T-helper 1 cell treated with Interleukin-12 subunit alpha and Interleukin-12 subunit beta and Interleukin-4 antibody, amounts not matched to agents 30 ng/mL and 1 ng/mL, for 36 hours (primary cell): ENCODE measurements around the gene TNNC2. TPM values are rescaled to one million over a fixed set of nuclear protein-coding genes. Genes with fewer than 3 reads are reported as not detected.

Source experiments
- intact Hi-C: fragments of 100-400 bp; cut with micrococcal nuclease; formaldehyde crosslinking; loops from one replicate; pipeline ENCODE4 v1.15.1; 2024
- total RNA-seq: library from RNA; stranded (reverse); gene quantifications from 2 replicates; pipeline ENCODE4 v1.2.3, GENCODE V29; 2022

TNNC2 gene
- total RNA-seq, 1 donor from 2014 or later = not detected

- intact Hi-C loops = loop anchor here (1.0 to 2.0 kb wide), 2 partner anchors 67 to 139 kb away; partner anchors contain the start of genes CTSA and NEURL2
These were observed 2.9 kb downstream of the TNNC2 start for GRCh38 chr20:45823949-45824835.

DNA sequence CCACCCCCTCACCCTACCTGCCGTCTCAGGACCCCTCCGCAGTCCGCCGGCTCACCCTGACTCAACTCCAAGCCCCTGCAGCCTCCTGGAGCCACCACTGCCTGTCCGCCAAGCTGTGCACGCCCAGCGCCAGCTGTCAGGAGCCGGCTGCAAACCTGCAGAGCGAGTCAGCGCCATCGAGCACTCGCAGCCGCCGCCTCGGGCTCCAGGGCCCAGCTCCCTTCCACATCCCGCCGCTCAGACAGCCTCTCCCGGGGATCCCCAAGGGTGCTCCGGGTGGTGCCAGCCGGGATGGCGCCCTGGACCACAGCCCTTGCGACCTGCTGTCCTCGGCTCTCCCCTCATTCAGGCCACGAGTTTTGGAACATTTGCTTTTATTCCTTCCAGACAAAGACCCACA, 4.3 kb downstream of the TNNC2 start:
- intact Hi-C loops = no loop called here

DNA sequence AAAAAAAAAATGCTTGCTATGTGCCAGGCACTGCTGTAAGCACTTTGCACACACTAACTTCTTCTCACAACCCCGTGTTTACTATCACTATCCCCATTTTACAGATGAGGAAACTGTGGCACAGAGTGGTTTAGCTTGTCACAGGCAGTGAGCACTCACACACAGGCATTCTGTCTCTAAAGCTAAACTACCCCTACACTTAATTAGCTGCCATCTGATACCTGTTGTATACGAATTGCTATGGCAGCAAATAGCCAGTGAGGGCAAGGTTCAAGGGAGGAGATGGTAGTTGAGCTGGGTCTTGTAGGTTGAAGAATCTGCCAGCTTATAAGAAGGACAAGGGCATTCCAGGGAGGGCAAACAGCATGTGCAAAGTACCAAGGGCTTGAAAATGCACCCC, 5.2 kb downstream of the TNNC2 start:
- intact Hi-C loops = no loop called here

DNA sequence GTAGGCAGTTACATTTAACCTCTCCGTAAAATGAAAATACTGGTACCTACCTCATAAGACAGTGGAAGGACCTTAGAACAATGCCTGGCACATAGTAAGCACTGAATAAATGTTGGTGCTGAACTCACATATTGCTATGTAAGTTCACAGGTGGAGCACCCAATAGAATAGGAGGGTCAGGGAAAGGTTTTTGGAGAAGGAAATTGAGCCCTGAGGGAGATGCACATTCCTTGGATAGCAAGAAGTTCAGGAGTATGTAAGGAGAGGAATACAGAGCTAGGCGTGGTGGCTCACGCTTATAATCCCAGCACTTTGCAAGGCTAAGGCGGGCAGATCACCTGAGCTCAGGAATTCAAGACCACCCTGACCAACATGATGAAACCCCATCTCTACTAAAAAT, 7.6 kb downstream of the TNNC2 start:
- intact Hi-C loops = no loop called here

DNA sequence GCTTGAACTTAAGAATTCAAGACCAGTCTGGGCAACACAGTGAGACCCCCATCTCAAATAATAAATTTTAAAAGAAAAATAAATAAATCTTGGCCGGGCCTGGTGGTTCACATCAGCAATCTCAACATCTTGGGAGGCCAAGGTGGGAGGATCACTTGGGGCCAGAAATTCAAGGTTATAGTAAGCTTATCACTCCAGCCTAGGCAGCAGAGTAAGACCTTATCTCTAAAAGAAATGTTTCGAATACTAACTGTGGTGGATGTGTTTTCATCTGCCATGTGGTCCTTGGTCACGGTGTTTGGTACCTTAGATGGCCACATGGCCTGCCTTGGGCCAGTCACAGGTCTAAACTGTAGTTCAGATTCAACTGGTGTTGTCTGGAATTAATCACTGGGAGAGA, 8.9 kb downstream of the TNNC2 start:
- intact Hi-C loops = no loop called here

DNA sequence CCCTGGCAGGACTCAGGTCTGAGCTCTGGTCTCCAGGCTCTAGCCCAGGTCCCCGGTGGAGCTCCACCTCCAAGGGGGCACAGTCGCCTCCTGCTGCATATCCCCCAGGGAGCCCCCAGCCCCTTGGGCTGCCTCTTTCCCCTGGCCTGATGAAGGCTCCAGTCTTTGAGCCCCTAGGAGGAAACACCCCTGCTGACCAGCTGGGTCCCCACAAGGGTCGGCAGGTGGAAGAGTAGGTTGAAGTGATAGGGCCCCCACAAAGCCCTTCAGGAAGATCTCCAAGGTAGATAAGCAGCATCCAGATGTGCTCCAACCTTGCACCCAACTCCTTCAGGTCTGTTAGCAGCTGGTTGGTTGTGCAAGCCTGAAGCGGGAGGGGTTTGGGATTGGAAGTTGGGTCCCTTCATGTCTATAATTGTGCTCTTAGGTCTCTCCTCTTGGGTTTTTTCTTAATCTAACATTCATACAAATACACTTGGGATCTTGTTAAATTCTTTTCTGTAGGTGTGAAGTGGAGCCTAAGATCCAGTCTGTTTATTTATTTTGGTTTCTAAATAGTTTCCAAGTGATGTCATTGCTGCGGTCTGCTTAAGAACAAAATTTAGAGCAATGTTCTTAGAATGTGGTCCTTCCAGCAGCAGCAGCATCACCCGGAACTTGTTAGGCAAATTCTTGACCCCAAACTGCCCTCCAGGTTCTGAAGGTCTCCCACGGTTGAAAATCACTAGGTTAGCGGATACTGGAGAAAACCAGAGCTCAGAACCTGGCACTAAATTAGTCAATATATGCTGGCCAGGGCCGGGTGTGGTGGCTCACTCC, 9.5 kb downstream of the TNNC2 start:
- intact Hi-C loops = no loop called here

- intact Hi-C loops = no loop called here
These were observed 10.2 kb downstream of the TNNC2 start for GRCh38 chr20:45816951-45817350.

DNA sequence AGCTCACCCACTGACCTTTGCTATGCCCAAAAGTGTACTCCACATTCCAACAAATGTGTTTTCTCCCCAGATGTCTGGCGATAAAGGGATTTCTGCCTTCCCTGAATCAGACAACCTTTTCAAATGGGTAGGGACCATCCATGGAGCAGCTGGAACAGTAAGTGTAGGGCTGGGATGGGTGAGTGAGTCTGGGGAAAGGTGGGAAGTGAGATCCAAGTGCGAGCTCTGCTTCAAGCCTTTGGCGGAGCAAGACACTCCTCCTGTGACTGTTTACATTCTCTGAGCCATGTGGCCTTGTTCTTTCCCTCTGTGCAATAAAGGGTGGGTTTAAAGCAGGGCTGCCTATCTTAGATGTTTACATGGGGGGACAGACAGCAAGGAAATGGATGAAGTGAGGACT, 12.8 kb downstream of the TNNC2 start:
- intact Hi-C loops = no loop called here

DNA sequence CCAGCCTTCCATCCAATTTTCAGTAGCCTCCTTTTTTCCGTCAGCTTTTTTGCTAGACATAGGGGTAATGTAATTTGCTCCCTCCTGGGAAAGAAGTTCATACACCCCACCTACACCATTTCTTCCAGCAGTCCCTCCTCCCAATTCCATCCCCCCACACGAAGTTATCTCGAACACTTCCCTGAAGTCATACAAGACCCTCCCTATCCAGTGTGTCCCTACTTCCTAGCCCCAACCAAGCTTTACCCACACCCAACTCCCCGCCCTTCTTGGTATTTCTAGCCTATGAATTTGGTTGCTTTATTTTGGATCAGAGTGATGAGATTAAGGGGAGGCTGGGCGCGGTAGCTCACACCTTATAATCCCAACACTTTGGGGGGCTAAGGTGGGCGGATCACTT, 13.6 kb downstream of the TNNC2 start:
- intact Hi-C loops = loop anchor here (2.0 kb wide), 1 partner anchor 199 kb away; no protein-coding TSS in a partner anchor

GRCh38 chr20:45813006-45813340, 14.1 kb downstream of the TNNC2 start:
- intact Hi-C loops = loop anchor here (2.0 kb wide), 1 partner anchor 200 kb away; no protein-coding TSS in a partner anchor

GRCh38 chr20:45812157-45813005, 14.7 kb downstream of the TNNC2 start, which contains the start of gene UBE2C:
TSS of gene UBE2C (plus strand) at chr20:45812644. CDS start at chr20:45812696, 52 bp downstream.
- intact Hi-C loops = loop anchor here (1.0 to 2.0 kb wide), 10 partner anchors 13 to 927 kb away; partner anchors contain the start of genes ACOT8, CTSA, DNTTIP1 and ELMO2

DNA sequence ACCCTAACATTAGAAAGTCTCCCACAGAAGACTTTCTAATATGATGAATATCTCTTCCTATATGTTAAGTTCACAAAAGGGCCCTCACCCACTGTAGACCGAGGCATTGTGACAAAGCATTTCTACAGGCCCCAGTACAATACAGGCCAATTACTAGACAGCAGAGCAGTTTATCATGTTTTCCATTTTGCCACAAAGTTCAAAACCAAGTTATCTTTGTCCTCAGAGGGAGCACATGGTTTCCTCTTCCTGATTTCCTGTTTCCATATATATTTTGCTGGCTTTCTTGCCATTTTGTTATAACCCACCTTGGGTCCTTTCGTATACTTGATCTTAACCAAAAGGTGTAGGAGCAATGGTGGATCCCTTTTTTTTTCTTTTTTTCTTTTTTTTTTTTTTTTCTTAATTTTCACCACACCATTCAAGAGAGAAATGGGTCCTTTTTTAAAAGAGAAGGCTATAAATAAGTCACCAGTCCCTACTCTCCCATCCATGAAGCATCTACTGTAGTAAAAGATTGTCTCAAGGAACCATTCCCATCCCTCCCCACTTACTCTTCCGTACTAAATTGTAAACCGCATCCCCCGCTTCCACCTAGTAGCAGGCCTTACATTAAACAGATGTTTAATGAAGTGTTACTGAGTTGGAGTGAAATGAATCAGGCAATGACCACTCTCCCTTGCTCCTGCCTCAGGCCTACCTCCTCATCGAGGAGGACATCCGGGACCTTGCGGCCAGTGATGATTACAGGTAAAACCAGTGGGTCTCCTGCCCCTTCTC, 16.7 kb downstream of the TNNC2 start:
- intact Hi-C loops = no loop called here

GRCh38 chr20:45801851-45802250, 25.3 kb downstream of the TNNC2 start:
- intact Hi-C loops = no loop called here

GRCh38 chr20:45798935-45799642, 28.0 kb downstream of the TNNC2 start:
- intact Hi-C loops = loop anchor here (1.0 to 10.0 kb wide), 9 partner anchors 8 to 1064 kb away; partner anchors contain the start of genes ACOT8, CTSA, DNTTIP1 and NEURL2

- intact Hi-C loops = loop anchor here (2.0 to 10.0 kb wide), 3 partner anchors 173 to 1063 kb away; no protein-coding TSS in a partner anchor
These were observed 29.2 kb downstream of the TNNC2 start for GRCh38 chr20:45797955-45798354.

GRCh38 chr20:45797510-45797909, 29.6 kb downstream of the TNNC2 start:
- intact Hi-C loops = loop anchor here (10.0 kb wide), 1 partner anchor 1063 kb away; no protein-coding TSS in a partner anchor

DNA sequence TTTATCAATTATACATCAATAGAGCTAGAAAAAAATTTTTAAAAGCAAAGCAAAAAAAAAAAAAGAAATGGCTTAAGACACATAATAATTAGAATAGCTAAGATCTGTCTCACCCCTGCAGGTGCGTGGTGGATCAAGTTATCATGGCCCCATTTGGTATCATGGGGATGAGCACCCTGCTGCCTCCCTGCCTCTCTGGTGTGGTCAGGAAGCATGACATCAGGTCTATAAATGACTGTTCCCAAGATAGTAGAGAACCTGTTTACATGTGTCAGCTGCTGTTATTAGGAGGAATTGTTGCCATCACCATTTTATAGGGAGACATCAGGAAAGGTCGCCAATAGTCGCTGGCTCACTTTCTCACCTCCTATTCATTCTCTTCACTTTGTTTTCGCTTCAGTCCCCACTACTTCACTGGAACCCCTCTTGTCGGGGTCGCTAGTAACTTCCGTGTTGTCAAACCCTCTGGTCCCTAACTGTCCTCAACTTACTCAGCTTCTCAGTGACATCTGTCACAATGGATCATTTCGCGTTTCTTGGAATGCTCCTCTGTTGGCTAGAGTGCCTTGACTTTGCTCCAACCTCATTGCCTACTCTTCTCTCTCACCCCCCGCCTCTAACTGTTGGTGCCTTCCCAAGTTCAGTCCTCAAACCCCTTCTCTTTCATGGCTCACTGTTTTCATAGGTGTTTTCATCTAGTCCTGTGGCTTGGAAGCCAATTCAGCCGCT, 30.6 kb downstream of the TNNC2 start:
- intact Hi-C loops = loop anchor here (10.0 kb wide), 1 partner anchor 1062 kb away; no protein-coding TSS in a partner anchor

- intact Hi-C loops = loop anchor here (5.0 to 10.0 kb wide), 3 partner anchors 430 to 1058 kb away; partner anchors contain the start of gene SYS1
These were observed 34.6 kb downstream of the TNNC2 start for GRCh38 chr20:45792317-45793118.
